Activated T-helper 9 cell treated with anti-CD3 and anti-CD28 coated beads, Interleukin-2, amount 50 U/mL, for 16 hours (primary cell): ENCODE results near the gene ARHGEF10L.
"Not testable (repeated sequence)": the region's sequence is repeated elsewhere in the genome, so short reads cannot be mapped to it uniquely, and the experiment has no call there.

Experiments
- DNase-seq: peaks from one replicate; pipeline ENCODE4 v3.0.0-alpha.2; 2020; ENCODE audit warnings: low read depth

The ARHGEF10L gene

GRCh38 chr1:17610085-17610484, 70.6 kb downstream of the ARHGEF10L start:
- no peak for DNase-seq

GRCh38 chr1:17610713-17611112, 71.2 kb downstream of the ARHGEF10L start:
- DNase-seq, result no peak

GRCh38 chr1:17611991-17612390, 72.5 kb downstream of the ARHGEF10L start:
- no peak for DNase-seq

- no peak for DNase-seq
These were observed 73.3 kb downstream of the ARHGEF10L start for GRCh38 chr1:17612831-17613230.

- no peak for DNase-seq
These were observed 75.1 kb downstream of the ARHGEF10L start for GRCh38 chr1:17614586-17614985.

GRCh38 chr1:17615157-17615556, 75.7 kb downstream of the ARHGEF10L start:
- no peak for DNase-seq

GRCh38 chr1:17615959-17616358, 76.5 kb downstream of the ARHGEF10L start:
- no peak for DNase-seq

- no peak for DNase-seq
These were observed 77.3 kb downstream of the ARHGEF10L start for GRCh38 chr1:17616731-17617279.

- DNase-seq, result no peak
These were observed 78.5 kb downstream of the ARHGEF10L start for GRCh38 chr1:17617787-17618557.

GRCh38 chr1:17618558-17619247, 79.2 kb downstream of the ARHGEF10L start:
- DNase-seq, result no peak

GRCh38 chr1:17620448-17620847, 81.0 kb downstream of the ARHGEF10L start:
- no peak for DNase-seq

GRCh38 chr1:17621691-17622090, 82.2 kb downstream of the ARHGEF10L start:
- DNase-seq, result no peak

GRCh38 chr1:17622823-17623222, 83.3 kb downstream of the ARHGEF10L start:
- DNase-seq, result no peak

- DNase-seq, result no peak
These were observed 85.2 kb downstream of the ARHGEF10L start for GRCh38 chr1:17624611-17625233.

GRCh38 chr1:17627239-17628052, 87.9 kb downstream of the ARHGEF10L start:
- DNase-seq, result no peak

- not testable (repeated sequence) for DNase-seq
These were observed 89.5 kb downstream of the ARHGEF10L start for GRCh38 chr1:17629046-17629445.

GRCh38 chr1:17629460-17629859, 90.0 kb downstream of the ARHGEF10L start:
- DNase-seq, result no peak

GRCh38 chr1:17630048-17630830, 90.7 kb downstream of the ARHGEF10L start:
- no peak for DNase-seq

GRCh38 chr1:17630986-17631385, 91.5 kb downstream of the ARHGEF10L start:
- no peak for DNase-seq

GRCh38 chr1:17631410-17631809, 91.9 kb downstream of the ARHGEF10L start:
- no peak for DNase-seq

- no peak for DNase-seq
These were observed 92.6 kb downstream of the ARHGEF10L start for GRCh38 chr1:17632106-17632505.
